ENCODE results near the gene MISP3.
A peak's percentile ranks its signal among the peaks of the same experiment; 100 is the strongest.
"Not testable (repeated sequence)": the region's sequence is repeated elsewhere in the genome, so short reads cannot be mapped to it uniquely, and the experiment has no call there.

The MISP3 gene

GRCh38 chr19:14072535-14073260 is at the start of gene MISP3:
TSS of gene MISP3 (plus strand) at chr19:14072786. CDS start at chr19:14073310, 524 bp downstream.
- peak; percentile 37 for DNase-seq

GRCh38 chr19:14023404-14024235 is 49.0 kb upstream of the MISP3 start:
- DNase-seq: peak; percentile 87

DNA sequence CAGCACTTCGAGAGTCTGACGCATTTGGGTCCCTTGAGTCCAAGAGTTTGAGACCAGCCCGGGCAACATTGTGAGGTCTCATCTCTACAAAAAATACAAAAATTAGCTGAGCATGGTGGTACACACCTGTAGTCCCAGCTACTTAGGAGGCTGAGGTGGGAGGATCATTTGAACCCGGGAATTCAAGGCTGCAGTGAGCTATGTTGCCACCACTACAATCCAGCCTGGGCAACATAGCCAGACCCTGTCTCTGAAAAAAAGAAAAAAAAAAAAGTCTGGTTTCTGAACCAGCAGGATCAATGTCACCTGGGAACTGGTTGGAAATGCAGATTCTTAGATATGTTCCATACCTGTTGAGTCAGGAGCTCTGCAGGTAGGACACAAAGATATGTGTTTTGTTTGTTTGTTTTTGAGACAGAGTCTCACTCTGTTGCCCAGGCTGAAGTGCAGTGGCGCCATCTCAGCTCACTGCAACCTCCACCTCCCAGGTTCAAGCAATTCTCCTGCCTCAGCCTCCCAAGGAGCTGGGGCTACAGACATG is 45.9 kb upstream of the MISP3 start:
- not testable (repeated sequence) for DNase-seq

DNA sequence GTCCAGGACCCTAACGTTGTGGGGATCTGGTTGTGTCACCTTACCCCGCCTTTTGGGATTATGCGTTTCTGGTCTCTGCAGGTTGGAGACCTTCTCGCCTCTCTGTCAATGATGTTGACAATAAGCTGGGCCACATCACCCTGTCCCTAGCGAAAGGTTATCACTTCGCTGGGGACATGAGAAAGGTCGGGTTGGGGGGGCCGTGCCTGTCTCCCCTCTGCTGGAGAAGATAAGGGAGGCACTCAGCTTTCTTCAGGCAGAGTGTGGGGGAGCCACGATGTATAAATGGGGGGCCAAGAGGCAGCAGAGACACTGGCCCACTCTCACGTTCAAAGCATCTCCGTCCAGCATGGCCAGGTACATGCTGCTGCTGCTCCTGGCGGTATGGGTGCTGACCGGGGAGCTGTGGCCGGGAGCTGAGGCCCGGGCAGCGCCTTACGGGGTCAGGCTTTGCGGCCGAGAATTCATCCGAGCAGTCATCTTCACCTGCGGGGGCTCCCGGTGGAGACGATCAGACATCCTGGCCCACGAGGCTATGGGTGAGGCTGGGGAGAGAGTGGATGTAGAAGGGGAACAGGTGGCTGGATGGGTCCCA is 44.6 kb upstream of the MISP3 start, which contains the start of gene RLN3:
Gene RLN3, plus strand, starts transcription at position 293 of the 595 bp plus-strand sequence. Its CDS starts 57 bp downstream, at position 350.
- no peak for DNase-seq

GRCh38 chr19:14028901-14029300 is 43.7 kb upstream of the MISP3 start:
- no peak for DNase-seq

GRCh38 chr19:14030997-14031718 is 41.4 kb upstream of the MISP3 start:
- no peak for DNase-seq

DNA sequence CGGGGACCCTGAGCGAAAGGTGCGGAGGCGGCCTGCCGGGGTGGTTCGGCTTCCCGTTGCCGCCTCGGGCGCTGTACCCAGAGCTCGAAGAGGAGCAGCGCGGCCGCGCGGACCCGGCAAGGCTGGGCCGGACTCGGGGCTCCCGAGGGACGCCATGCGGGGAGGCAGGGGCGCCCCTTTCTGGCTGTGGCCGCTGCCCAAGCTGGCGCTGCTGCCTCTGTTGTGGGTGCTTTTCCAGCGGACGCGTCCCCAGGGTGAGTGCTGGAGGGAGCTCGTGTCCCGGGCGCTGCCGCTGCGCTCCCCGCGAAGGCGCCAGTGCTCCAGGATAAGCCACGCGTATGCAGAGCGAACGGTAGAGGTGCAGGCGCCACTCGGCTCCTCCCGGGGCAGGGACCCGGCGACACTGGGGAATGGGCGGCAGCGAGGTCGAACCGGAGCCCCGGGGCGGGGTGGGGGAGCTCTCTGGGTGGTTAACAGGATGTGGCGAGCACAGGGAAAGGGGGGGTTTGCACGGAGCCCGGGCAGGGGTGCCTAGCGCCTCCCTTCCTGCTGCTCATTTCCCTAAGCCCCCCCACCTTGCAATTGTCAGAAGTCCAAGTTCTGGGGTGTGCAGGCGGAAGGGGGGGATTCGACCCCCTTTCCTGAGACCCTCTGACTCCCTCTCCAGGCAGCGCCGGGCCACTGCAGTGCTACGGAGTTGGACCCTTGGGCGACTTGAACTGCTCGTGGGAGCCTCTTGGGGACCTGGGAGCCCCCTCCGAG is 40.7 kb upstream of the MISP3 start, which contains the start of gene IL27RA:
Gene IL27RA, plus strand, starts transcription at position 44 of the 762 bp plus-strand sequence. Its CDS starts 111 bp downstream, at position 155.
- peak; percentile 77 for DNase-seq

GRCh38 chr19:14033946-14034345 is 38.6 kb upstream of the MISP3 start:
- DNase-seq: no peak

DNA sequence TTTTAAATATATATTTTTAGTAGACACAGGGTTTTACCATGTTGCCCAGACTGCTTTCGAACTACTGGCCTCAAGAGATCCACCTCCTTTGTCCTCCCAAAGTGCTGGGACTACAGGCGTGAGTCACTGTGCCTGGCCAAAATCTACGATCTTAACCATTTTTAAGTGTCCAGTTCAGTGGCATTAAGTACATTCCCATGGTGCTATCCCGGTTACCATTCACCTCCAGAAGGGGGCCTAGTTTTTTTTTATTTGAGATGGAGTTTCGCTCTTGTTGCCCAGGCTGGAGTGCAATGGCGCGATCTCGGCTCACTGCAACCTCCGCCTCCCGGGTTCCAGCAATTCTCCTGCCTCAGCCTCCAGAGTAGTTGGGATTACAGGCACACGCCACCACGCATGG is 37.4 kb upstream of the MISP3 start:
- DNase-seq: not testable (repeated sequence)

- DNase-seq: no peak
These were observed 36.9 kb upstream of the MISP3 start for GRCh38 chr19:14035706-14036105.

- DNase-seq: no peak
These were observed 33.4 kb upstream of the MISP3 start for GRCh38 chr19:14039181-14039580.

- peak; percentile 83 for DNase-seq
These were observed 29.7 kb upstream of the MISP3 start for GRCh38 chr19:14042659-14043608.

GRCh38 chr19:14047866-14048265 is 24.7 kb upstream of the MISP3 start:
- DNase-seq: not testable (repeated sequence)

DNA sequence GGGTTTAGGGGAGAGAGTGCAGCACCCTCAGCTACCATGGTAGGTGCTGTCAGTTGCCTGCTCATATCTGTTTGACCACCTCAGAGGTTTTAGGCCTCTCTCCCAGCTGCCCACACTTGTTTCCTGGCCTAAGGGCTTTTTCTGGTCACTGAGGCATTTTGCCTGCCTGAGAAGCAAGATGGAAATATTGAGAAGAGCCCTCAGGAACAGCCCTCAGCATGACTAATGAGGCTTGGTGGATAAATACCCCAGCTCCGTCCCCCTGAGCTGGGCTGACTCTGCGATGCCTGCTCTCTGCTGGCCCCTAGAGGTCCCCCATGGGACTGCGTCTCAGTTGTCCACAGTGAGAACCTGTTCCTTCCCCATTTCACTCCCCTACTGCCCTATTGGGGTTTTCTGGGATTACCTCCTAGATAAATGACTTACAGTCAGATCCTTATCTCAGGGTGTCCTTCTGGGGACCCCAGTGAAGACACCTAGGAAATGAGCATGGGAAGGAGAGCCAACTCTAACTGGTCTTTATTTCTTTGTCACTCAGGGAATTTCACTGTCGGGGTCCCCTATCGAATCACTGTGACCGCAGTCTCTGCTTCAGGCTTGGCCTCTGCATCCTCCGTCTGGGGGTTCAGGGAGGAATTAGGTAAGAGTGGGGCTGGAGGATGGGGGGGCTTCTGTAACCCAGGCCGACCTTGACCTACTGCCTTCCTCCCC is 24.0 kb upstream of the MISP3 start:
- DNase-seq: peak; percentile 65

- DNase-seq: no peak
These were observed 22.1 kb upstream of the MISP3 start for GRCh38 chr19:14050512-14050911.

GRCh38 chr19:14050961-14051360 is 21.6 kb upstream of the MISP3 start:
- DNase-seq: not testable (repeated sequence)

DNA sequence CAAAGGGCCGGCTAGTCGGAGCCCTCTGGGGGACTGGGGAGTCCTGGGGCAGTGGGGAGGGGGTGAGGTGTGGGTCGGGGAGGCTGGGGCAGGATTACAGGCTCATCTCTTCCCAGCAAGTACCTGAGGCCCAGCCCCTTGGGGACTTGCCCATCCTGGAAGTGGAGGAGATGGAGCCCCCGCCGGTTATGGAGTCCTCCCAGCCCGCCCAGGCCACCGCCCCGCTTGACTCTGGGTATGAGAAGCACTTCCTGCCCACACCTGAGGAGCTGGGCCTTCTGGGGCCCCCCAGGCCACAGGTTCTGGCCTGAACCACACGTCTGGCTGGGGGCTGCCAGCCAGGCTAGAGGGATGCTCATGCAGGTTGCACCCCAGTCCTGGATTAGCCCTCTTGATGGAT is 20.6 kb upstream of the MISP3 start:
- no peak for DNase-seq

DNA sequence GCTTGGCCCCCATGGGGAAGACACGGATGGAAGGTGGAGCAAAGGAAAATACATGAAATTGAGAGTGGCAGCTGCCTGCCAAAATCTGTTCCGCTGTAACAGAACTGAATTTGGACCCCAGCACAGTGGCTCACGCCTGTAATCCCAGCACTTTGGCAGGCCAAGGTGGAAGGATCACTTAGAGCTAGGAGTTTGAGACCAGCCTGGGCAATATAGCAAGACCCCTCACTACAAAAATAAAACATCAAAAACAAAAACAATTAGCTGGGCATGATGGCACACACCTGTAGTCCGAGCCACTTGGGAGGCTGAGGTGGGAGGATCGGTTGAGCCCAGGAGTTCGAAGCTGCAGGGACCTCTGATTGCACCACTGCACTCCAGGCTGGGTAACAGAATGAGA is 20.1 kb upstream of the MISP3 start:
- no peak for DNase-seq

DNA sequence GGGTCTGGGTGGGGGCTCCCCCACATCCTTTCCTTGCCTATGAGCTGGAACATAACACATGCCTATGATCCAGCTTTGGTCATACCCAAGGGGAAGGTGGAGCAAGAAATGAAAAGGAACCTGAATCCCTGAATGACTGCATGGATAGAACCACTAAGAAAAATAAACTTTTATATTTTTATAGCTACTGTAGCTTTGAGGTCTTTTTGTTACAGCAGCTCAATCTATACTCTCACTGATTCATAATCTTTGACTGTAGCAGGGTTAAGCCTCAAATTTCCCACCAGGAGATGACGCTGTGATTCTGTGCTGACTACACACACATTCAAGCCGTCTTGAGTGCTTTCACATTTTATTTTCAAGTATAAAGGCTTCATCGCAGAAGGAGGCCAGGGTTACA is 19.6 kb upstream of the MISP3 start:
- DNase-seq: no peak

DNA sequence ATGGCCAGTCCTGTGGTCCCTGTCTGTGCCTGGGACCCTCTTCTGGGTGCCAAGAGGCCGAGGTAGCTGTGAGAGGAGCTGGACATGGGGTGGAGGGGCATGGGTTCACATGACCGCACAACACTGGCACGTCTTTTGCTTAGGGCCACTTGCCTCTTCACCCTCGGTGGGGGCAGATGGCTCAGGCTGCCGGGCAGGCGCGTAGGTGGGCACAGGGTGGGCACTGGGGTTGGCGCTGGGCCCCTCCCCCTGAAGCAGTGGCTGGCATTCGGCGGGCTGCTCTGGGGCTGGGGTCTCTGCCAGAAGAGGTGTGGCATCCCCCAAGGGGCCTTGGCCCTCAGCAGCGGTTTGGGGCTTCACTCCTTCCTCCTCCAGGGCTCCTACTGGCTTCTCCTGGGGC is 19.1 kb upstream of the MISP3 start:
- no peak for DNase-seq

Measured in hematopoietic multipotent progenitor cell treated with erythropoietin and hydrocortisone succinate and interleukin-3 and kit ligand, for 8 days (in vitro differentiated cells).